IPS-18a (cell line): ENCODE results near the gene KCNG2.

Experiments
- H3K27ac ChIP-seq: one replicate; pipeline ENCODE4 v1.5.1; 2013; ENCODE audit warnings: low read length
- H3K27me3 ChIP-seq: one replicate; pipeline ENCODE4 v1.6.1; 2013; ENCODE audit warnings: mild to moderate bottlenecking, low read length; ENCODE audit not compliant: control insufficient read depth, insufficient read depth
- H3K36me3 ChIP-seq: one replicate; pipeline ENCODE4 v1.6.1; 2013; ENCODE audit warnings: low read depth, low read length; ENCODE audit not compliant: control insufficient read depth
- H3K4me1 ChIP-seq: one replicate; pipeline ENCODE4 v1.6.1; 2013; ENCODE audit warnings: low read depth, low read length; ENCODE audit not compliant: control insufficient read depth
- H3K4me3 ChIP-seq: one replicate; pipeline ENCODE4 v1.5.1; 2013; ENCODE audit warnings: low read length
- H3K9ac ChIP-seq: one replicate; pipeline ENCODE4 v1.6.1; 2013; ENCODE audit warnings: mild to moderate bottlenecking, low read length, moderate library complexity
- H3K9me3 ChIP-seq: one replicate; pipeline ENCODE4 v1.6.1; 2013; ENCODE audit warnings: low read depth, low read length; ENCODE audit not compliant: control insufficient read depth

Gene KCNG2

DNA sequence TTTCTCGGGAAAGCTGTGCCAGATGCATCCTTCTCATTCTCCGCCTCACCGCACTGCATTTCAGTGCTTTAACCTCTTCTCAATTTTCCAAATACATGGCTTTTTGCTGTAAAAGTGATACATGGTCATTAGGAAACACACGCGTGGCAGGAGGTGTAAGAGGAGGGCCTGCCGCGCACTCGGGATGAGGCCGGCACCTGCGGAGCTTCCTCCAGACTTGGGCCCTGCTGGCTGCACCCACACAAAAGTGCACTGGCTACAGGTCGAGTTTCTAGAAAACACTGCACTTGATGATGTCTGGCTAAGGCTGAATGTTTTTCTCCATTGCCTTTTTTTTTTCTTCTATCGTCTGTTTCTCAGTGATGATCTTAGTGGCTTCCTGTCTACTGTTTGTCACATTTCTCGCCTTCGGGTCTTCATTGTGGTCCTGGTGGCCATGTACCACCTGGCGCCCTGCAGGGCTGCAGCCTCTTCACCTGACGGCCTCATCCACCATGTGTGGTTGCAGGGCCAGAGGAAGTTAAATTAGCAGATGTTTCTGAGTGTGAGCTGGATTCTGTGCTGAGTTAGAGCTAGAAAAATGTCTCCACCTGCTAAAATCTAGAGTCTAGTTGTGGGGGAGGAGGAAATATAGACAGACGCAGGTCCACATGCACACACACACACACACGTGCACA, 7.6 kb downstream of the KCNG2 start:
- Histone ChIP-seq H3K9ac (no peak overlapping the region), H3K27ac (no peak overlapping the region), H3K36me3 (no peaks in the 10 kb centered on the region), H3K27me3 (peaks cover 6% of the 10 kb centered on the region), H3K4me1 (no peaks in the 10 kb centered on the region), H3K9me3 (no peaks in the 10 kb centered on the region), H3K4me3 (no peak overlapping the region)

DNA sequence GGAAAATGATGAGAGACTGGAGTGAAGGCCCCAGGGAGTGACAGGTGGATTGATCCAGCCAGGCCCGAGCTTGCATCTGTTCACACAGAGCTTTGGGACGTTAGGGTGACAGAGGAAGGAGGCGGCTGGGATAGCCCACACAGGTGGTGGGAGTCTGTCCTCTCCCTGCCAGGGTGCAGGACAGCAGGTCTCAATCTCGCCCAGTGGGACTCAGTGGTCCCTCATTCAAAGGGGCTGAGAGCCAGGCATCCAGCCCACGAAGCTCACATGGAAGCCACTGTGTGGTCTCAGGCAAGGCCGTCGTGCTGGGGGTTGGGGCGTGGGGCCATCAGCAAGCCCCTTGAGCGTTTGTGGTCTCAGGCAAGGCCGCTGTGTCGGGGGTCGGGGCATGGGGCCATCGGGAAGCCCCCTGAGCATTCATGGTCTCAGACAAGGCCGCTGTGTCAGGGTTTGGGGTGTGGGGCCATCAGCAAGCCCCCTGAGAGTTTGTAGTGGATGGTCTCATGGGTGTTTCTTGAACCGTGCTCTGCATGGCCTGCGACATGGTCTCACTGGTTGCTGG, 8.3 kb downstream of the KCNG2 start:
- H3K36me3 ChIP-seq = no peaks in the 10 kb centered on the region
- no peak overlapping the region for H3K9ac ChIP-seq
- H3K4me3 ChIP-seq = no peak overlapping the region
- no peaks in the 10 kb centered on the region for H3K27me3 ChIP-seq
- H3K27ac ChIP-seq = no peak overlapping the region
- no peaks in the 10 kb centered on the region for H3K4me1 ChIP-seq
- H3K9me3 ChIP-seq = no peaks in the 10 kb centered on the region

DNA sequence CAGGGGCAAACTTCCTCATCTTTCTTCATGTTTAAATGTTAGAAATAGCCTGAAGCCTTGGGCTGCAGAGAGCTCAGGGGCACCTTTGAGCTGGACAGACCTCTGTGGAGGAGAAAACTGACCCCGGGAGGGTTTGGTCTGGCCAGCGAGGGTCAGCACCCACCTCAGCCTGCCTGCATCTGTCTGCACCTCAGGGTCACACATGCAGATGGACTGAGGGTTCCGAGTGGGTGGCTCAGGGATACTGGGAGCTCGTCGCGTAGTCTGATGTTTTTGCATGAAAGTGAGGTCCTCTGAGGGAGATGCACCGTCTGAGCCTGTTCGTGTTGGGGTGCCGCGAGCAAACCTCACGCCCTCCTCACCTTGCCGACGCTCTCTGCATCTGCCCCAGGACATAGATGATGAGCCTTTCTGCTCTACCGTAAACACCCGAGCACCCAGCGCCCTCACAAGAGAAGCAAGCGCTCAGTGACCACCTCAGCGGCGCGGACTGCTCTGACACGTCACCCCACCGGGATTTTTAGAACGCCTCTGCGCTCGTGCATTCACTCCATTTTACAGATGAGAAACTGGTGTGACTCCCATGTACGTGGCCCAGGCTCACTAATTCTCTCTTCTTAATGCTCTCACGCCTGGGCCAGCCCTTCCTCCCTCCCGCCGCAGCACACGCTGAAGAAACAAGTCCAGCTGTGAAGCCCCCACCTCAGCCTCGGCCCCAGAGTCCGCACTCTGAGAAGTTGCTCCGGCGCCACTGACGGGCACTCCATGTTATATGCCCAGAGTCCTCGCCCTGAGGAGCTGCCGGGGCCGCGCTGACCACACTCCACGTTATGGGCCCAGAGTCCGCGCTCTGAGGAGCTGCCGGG, 9.5 kb downstream of the KCNG2 start:
- H3K4me3 ChIP-seq = no peak overlapping the region
- H3K4me1 ChIP-seq = no peaks in the 10 kb centered on the region
- no peak overlapping the region for H3K9ac ChIP-seq
- no peaks in the 10 kb centered on the region for H3K27me3 ChIP-seq
- no peak overlapping the region for H3K27ac ChIP-seq
- no peaks in the 10 kb centered on the region for H3K9me3 ChIP-seq
- no peaks in the 10 kb centered on the region for H3K36me3 ChIP-seq

DNA sequence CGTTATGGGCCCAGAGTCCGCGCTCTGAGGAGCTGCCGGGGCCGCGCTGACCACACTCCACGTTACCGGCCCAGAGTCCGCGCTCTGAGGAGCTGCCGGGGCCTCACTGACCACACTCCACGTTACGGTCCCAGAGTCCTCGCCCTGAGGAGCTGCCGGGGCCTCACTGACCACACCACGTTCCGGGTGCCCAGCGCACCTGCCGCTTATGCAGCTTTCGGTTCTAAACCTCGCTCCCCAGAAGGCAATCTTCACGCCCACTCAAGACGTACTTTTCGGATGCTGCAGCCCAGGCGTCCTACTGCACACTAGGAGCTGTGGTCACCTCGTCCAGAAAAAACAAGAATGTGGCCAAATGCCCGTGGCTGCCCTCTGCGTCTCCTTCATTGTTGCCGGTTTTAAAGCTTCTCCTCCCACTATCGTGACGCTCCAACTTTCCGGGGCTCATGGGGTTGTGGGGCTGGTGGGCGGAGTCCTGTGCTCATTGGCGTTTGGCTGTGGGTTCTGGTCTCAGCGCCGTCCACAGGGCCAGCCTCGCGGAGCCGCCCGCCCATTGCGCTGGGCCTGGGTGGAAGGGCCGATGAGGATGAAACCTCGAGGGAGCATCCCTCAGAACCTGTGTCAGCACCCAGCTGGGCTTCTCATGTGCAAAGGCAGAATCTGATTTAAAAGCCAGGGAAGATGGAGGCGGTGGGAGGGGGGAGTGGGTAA, 11.9 kb downstream of the KCNG2 start:
- Histone ChIP-seq H3K36me3 (no peaks in the 10 kb centered on the region), H3K9me3 (no peaks in the 10 kb centered on the region), H3K27ac (no peak overlapping the region), H3K9ac (no peak overlapping the region), H3K27me3 (no peaks in the 10 kb centered on the region), H3K4me3 (no peak overlapping the region), H3K4me1 (no peaks in the 10 kb centered on the region)

DNA sequence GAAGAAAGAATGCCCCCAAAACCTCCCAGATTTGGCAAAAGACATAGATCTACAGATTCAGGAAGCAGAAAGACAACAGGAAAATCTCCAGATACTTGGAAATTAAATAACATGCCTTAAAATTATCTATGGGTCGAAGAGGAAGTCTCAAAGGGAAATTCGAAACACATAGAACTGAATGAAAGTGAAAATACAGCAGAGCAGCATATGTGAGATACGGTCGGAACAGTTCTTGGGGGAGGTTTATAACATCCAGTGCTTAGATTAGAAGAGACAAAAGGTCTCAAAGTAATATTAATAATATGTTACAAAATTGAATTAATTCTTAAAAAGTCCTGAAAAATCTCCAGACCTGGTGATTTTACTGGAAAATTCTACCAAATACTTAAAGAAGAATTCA, 14.3 kb downstream of the KCNG2 start:
- Histone ChIP-seq H3K27me3 (no peaks in the 10 kb centered on the region), H3K36me3 (no peaks in the 10 kb centered on the region), H3K27ac (no peak overlapping the region), H3K4me1 (no peaks in the 10 kb centered on the region), H3K9me3 (no peaks in the 10 kb centered on the region), H3K4me3 (no peak overlapping the region), H3K9ac (no peak overlapping the region)

DNA sequence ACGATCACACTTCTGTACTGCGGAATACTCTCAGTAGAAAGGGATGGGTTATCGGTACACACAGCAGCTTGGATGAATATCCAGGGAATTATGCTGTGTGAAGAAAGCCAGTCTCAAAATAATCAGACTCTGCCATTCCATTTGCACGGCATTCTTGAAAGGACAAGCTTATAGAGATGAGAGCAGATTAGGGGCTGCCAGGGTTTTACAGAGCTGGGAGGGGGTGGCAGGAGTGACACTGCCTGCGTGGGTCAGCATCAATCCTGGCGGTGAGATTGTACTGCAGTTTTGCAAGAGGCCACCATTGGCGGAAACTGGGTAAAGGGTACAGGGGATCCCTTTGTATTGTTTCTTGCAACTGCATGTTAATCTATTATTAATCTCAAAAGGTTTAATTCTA, 16.6 kb downstream of the KCNG2 start:
- H3K36me3 ChIP-seq = no peaks in the 10 kb centered on the region
- no peaks in the 10 kb centered on the region for H3K27me3 ChIP-seq
- no peaks in the 10 kb centered on the region for H3K9me3 ChIP-seq
- H3K4me1 ChIP-seq = no peaks in the 10 kb centered on the region
- H3K27ac ChIP-seq = no peak overlapping the region
- H3K4me3 ChIP-seq = no peak overlapping the region
- H3K9ac ChIP-seq = no peak overlapping the region

DNA sequence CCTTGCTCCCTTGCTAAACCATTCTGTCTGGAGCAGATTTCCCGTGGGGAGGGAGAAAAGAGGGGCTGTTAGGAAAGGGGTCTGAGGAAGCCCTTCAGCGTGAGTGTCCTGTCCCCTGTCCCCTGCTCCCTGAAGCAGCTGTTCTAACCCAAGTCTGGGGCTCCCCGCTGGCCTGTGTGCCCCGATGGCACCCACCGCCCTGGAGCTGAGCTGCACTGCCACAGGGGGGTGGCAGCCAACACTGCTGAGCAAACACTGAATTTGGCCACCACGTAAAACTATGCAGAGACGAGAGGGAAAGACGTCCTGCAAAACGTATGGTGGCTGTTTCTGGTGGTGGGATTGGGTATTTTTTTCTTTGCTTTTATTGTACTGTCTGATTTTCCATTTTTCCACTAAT, 17.9 kb downstream of the KCNG2 start:
- no peak overlapping the region for H3K27ac ChIP-seq
- no peak overlapping the region for H3K4me3 ChIP-seq
- no peaks in the 10 kb centered on the region for H3K36me3 ChIP-seq
- no peaks in the 10 kb centered on the region for H3K9me3 ChIP-seq
- H3K9ac ChIP-seq = no peak overlapping the region
- H3K4me1 ChIP-seq = no peaks in the 10 kb centered on the region
- no peaks in the 10 kb centered on the region for H3K27me3 ChIP-seq

DNA sequence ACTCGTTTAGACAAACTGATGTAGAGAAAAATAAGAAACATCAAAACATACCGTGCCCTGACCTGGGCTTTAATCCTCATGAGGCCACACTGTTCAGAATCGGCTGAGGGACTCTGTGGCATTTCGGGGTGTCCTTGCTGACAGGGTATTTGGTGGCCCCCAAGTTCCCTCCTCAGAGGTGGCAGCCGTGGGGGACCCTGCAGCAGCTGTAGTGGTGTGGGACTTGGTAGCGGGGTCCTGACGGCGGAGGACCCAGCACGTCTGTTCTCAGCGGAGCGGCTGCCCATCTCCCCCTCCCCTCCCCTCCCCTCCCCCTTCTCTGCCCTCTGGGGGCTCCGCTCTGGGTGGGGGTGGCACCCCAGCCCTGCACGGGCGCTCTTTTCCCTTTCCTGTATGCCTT, 18.4 kb downstream of the KCNG2 start:
- no peaks in the 10 kb centered on the region for H3K9me3 ChIP-seq

DNA sequence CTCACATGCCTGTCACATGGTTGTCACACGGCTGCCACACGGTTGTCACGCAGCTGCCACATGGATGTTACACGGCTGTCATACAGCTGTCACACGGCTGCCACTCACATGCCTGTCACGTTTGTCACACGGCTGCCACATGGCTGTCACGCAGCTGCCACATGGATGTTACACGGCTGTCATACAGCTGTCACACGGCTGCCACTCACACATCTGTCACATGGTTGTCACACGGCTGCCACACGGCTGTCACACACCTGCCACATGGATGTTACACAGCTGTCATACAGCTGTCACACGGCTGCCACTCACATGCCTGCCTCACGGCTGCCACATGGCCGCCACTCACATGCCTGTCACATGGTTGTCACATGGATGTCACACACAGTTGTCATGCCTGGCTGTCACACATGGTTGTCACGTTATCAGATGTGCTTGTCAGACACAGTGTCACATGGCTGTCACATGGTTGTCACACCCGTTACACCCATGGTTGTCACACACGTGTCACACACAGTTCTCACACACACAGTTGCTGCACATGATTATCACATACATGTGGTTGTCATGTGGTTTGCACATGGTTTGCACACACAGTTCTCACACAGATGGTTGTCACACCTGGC, 19.4 kb downstream of the KCNG2 start:
- no peaks in the 10 kb centered on the region for H3K4me1 ChIP-seq
- no peak overlapping the region for H3K4me3 ChIP-seq
- no peaks in the 10 kb centered on the region for H3K27me3 ChIP-seq
- no peak overlapping the region for H3K27ac ChIP-seq
- H3K9ac ChIP-seq = no peak overlapping the region
- H3K9me3 ChIP-seq = no peaks in the 10 kb centered on the region
- no peaks in the 10 kb centered on the region for H3K36me3 ChIP-seq

More for the DNA sequence above, 18.4 kb downstream of the KCNG2 start:
- H3K9ac ChIP-seq = no peak overlapping the region
- no peak overlapping the region for H3K27ac ChIP-seq
- H3K4me3 ChIP-seq = no peak overlapping the region
- no peaks in the 10 kb centered on the region for H3K27me3 ChIP-seq
- H3K36me3 ChIP-seq = no peaks in the 10 kb centered on the region
- no peaks in the 10 kb centered on the region for H3K4me1 ChIP-seq

DNA sequence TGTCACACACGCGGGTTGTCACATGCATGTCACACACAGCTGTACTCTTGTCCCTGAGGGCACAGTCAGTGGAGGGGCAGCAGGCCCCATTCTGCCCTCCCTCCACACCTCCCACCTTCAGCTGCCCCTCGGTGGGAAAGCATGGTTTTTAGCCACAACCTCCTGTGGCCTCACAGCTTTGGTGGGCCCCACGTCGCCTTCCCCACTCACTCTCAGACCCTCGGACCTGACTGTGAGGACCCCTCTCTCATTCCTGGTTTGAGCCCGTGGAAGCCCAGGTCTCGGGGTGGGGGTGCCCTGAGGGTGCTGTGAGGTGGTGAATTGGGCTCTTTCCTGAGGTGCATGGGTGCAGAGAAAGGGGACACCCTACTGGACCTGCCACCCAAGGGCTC, 19.9 kb downstream of the KCNG2 start:
- Histone ChIP-seq H3K27ac (no peak overlapping the region), H3K9ac (no peak overlapping the region), H3K27me3 (no peaks in the 10 kb centered on the region), H3K36me3 (no peaks in the 10 kb centered on the region), H3K4me3 (no peak overlapping the region), H3K9me3 (no peaks in the 10 kb centered on the region), H3K4me1 (no peaks in the 10 kb centered on the region)

DNA sequence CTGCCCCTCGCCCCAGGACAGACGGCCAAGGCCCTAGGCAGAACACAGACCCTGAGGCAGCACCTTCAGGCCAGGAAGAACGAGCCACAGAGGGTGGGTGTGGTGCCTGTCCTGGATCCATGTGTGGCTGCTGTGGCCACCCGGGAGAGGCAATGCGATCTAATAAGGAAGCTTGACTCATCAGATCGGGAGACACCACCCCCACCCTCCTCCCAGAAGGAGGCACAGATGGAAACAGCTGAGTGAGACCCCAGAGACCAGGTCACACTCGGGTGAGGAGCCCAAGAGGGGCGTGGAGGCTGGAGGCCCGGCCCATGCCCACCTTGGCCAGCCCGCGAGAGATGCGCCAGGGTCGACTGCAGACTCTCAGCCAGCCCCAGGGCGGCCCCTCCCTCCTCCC, 20.3 kb downstream of the KCNG2 start:
- no peak overlapping the region for H3K4me3 ChIP-seq
- no peaks in the 10 kb centered on the region for H3K27me3 ChIP-seq
- H3K27ac ChIP-seq = no peak overlapping the region
- H3K4me1 ChIP-seq = no peaks in the 10 kb centered on the region
- H3K9ac ChIP-seq = no peak overlapping the region
- H3K9me3 ChIP-seq = no peaks in the 10 kb centered on the region
- no peaks in the 10 kb centered on the region for H3K36me3 ChIP-seq
